Measurements from ENCODE around the gene RASSF5. TPM values are rescaled to one million over a fixed set of nuclear protein-coding genes. Genes with fewer than 3 reads are reported as not detected.

RASSF5 gene
- total and polyA plus RNA-seq, 2 of the 13 experiments (the other 11 are each of a cell fraction or from before 2014, with no cell fraction given) = 0.18 to 0.40 TPM

GRCh38 chr1:206508130-206508889, 979 bp downstream of the RASSF5 start:
- H2AFZ ChIP-seq (ENCODE audit: low read length) = no peak overlapping the region
- ChIA-PET CTCF (ENCODE audit: low intra/inter-chr PET ratio, low total read pairs) (no interaction called here), POLR2A (no interaction called here)
- H3K27ac ChIP-seq (ENCODE audit: extremely low read length, insufficient read depth, low read length) = no peak overlapping the region
- WGBS (ENCODE audit: low lambda C conversion rate) = 5% methylated on average over 5 of the region's 15 CpGs
- no peaks in the 10 kb centered on the region for H3K36me3 ChIP-seq (replicated peaks in 1 of 2; ENCODE audit: control insufficient read depth in 1 of 2, insufficient read depth in 2 of 2, low read length in 2 of 2)
- FAIRE-seq (peak; percentile 40), ATAC-seq (peak; percentile 16), DNase-seq (ENCODE audit: low spot score) (peak; percentile 14)
- H3K79me2 ChIP-seq (ENCODE audit: insufficient read depth, low read length) = no peaks in the 10 kb centered on the region
- in situ Hi-C loops (cut with HindIII; ENCODE audit: extremely low pct_ligation_motif_present, low pct_unique_long_range_greater_than_20kb) (loop anchor here (5.0 kb wide), 1 partner anchor 34 kb away; no protein-coding TSS in a partner anchor), intact Hi-C loops (cut with micrococcal nuclease; ENCODE audit: unreplicated experiment) (no loop called here)
- peaks cover 61% of the 10 kb centered on the region for H3K4me1 ChIP-seq (ENCODE audit: insufficient read depth, low read length)
- no peaks in the 10 kb centered on the region for H4K20me1 ChIP-seq (ENCODE audit: insufficient read depth, low read length)
- H3K27me3 ChIP-seq (ENCODE audit: control insufficient read depth in 1 of 2, insufficient read depth in 2 of 2, low read length in 2 of 2) = peaks cover 0 to 13% of the 10 kb centered on the region in 2 experiments; a peak in 2 of 5 replicates
- no TSS peak for BruUV-seq (replicated peaks)
- peak overlapping the region; percentile 46 to 68 (median 55); a peak in 5 of 6 replicates for H3K4me3 ChIP-seq (replicated peaks in 1 of 3; ENCODE audit: insufficient read depth in 1 of 3, low read depth in 2 of 3, low read length in 3 of 3)
- no peak overlapping the region for H3K9ac ChIP-seq (ENCODE audit: insufficient read depth, low read depth, low read length)
- H3K9me3 ChIP-seq (ENCODE audit: low read length) = no peaks in the 10 kb centered on the region
- H3K4me2 ChIP-seq (ENCODE audit: low read depth, low read length) = peak overlapping the region; percentile 74
- no peak for TF ChIP-seq BRCA1 (CRISPR knock-in tag; IDR thresholded peaks at IDR 0.05)
- TF ChIP-seq, protein P1, sequence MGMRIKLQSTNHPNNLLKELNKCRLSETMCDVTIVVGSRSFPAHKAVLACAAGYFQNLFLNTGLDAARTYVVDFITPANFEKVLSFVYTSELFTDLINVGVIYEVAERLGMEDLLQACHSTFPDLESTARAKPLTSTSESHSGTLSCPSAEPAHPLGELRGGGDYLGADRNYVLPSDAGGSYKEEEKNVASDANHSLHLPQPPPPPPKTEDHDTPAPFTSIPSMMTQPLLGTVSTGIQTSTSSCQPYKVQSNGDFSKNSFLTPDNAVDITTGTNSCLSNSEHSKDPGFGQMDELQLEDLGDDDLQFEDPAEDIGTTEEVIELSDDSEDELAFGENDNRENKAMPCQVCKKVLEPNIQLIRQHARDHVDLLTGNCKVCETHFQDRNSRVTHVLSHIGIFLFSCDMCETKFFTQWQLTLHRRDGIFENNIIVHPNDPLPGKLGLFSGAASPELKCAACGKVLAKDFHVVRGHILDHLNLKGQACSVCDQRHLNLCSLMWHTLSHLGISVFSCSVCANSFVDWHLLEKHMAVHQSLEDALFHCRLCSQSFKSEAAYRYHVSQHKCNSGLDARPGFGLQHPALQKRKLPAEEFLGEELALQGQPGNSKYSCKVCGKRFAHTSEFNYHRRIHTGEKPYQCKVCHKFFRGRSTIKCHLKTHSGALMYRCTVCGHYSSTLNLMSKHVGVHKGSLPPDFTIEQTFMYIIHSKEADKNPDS (CRISPR knock-in tag; IDR thresholded peaks at IDR 0.05) = no peak
- no peak for TF ChIP-seq POGZ (CRISPR knock-in tag; IDR thresholded peaks at IDR 0.05)
- TF ChIP-seq KMT2A (CRISPR knock-in tag; IDR thresholded peaks at IDR 0.05) = no peak
- no peak for TF ChIP-seq JDP2 (CRISPR knock-in tag; IDR thresholded peaks at IDR 0.05; ENCODE audit: borderline replicate concordance)
- TF ChIP-seq PRDM15 (CRISPR knock-in tag; IDR thresholded peaks at IDR 0.05) = no peak
- TF ChIP-seq PPARG (CRISPR knock-in tag; conservative IDR thresholded peaks at IDR 0.05) = 0 out of 2 replicates have a peak, but pooled peaks have one; percentile 36
- no peak for TF ChIP-seq IKZF4 (CRISPR knock-in tag; IDR thresholded peaks at IDR 0.05; ENCODE audit: borderline replicate concordance, low read depth, not compliant biosample characterization)
- TF ChIP-seq, protein P2, sequence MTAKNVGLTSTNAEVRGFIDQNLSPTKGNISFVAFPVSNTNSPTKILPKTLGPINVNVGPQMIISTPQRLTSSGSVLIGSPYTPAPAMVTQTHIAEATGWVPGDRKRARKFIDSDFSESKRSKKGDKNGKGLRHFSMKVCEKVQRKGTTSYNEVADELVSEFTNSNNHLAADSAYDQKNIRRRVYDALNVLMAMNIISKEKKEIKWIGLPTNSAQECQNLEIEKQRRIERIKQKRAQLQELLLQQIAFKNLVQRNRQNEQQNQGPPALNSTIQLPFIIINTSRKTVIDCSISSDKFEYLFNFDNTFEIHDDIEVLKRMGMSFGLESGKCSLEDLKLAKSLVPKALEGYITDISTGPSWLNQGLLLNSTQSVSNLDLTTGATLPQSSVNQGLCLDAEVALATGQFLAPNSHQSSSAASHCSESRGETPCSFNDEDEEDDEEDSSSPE (CRISPR knock-in tag; IDR thresholded peaks at IDR 0.05) = no peak
- no peak for TF ChIP-seq PREB (CRISPR knock-in tag; IDR thresholded peaks at IDR 0.05)
- no peak for TF ChIP-seq ZC3H4 (CRISPR knock-in tag; IDR thresholded peaks at IDR 0.05; ENCODE audit: borderline replicate concordance)
- peak; percentile 97 for TF ChIP-seq ESRRA (CRISPR knock-in tag; IDR thresholded peaks at IDR 0.05; ENCODE audit: low read depth)
- TF ChIP-seq FOXA1 (IDR thresholded peaks at IDR 0.05) = no peak
- no peak for TF ChIP-seq FOXA1 (CRISPR knock-in tag; IDR thresholded peaks at IDR 0.05)
